Measurements from ENCODE around the gene RNF212B.

RNF212B gene

DNA sequence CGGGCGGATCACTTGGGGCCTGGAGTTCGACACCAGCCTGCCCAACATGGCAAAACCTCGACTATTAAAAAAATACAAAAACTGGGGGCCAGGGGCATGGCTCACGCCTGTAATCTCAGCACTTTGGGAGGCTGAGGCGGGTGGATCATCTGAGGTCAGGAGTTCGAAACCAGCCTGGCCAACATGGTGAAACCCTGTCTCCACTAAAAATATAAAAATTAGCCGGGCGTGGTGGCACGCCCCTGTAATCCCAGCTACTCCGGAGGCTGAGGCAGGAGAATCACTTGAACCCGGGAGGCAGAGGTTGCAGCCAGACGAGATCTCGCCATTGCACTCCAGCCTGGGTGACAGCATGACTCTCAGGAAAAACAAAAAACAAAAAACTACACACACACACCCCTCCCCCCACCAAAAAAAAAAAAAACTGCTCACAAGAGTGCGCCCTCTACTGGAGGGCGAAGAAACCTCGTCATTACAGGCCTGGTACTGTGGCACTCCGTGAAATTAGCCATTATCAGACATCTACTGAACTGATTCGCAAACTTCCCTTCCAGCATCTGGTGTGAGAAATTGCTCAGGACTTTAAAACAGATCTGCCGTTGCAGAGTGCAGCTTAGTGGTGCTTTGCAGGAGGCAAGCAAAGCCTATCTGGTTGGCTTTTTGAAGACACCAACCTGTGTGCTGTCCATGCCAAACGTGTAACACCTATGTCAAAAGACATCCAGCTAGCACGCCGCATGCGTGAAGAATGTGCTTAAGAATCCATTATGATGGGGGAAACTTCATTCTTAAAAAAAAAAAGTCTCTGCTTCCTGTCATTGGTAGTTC lies 57.2 kb downstream of the RNF212B start (continued):
- no peak for TF ChIP-seq ZNF747 (tag by site-specific recombination; IDR thresholded peaks at IDR 0.05)
- no peak for TF ChIP-seq ZNF202 (tag by site-specific recombination; IDR thresholded peaks at IDR 0.05; ENCODE audit: borderline replicate concordance)
- peak; percentile 66; the same call in 1 of the 2 replicates for TF ChIP-seq ZNF629 (tag by site-specific recombination; IDR thresholded peaks at IDR 0.05)
- TF ChIP-seq GFI1B (tag by site-specific recombination; IDR thresholded peaks at IDR 0.05) = 0 out of 2 replicates have a peak, but pooled peaks have one; percentile 7
- TF ChIP-seq ZNF146 (tag by site-specific recombination; IDR thresholded peaks at IDR 0.05) = no peak
- TF ChIP-seq ZNF639 (tag by site-specific recombination; IDR thresholded peaks at IDR 0.05) = peak; percentile 79
- TF ChIP-seq ZNF302 (tag by site-specific recombination; IDR thresholded peaks at IDR 0.05; ENCODE audit: low read depth) = no peak
- no peak for TF ChIP-seq ZNF350 (tag by site-specific recombination; IDR thresholded peaks at IDR 0.05)
- no peak for TF ChIP-seq ZNF335 (tag by site-specific recombination; conservative IDR thresholded peaks at IDR 0.05)
- peak; percentile 89 for TF ChIP-seq KLF7 (tag by site-specific recombination; IDR thresholded peaks at IDR 0.05; ENCODE audit: borderline replicate concordance)
- TF ChIP-seq ZIC2 (tag by site-specific recombination; IDR thresholded peaks at IDR 0.05) = no peak
- TF ChIP-seq ZSCAN5A (tag by site-specific recombination; IDR thresholded peaks at IDR 0.05) = no peak
- no peak for TF ChIP-seq ZNF768 (tag by site-specific recombination; IDR thresholded peaks at IDR 0.05)
- TF ChIP-seq ZNF837 (tag by site-specific recombination; IDR thresholded peaks at IDR 0.05) = no peak
- peak; percentile 71 for TF ChIP-seq ZBTB17 (tag by site-specific recombination; IDR thresholded peaks at IDR 0.05)
- TF ChIP-seq ZNF658 (tag by site-specific recombination; IDR thresholded peaks at IDR 0.05) = no peak
- no peak for TF ChIP-seq ZNF433 (tag by site-specific recombination; IDR thresholded peaks at IDR 0.05; ENCODE audit: low read depth)
- no peak for TF ChIP-seq ZNF621 (tag by site-specific recombination; IDR thresholded peaks at IDR 0.05)
- no peak; the same call in 1 of the 2 replicates for TF ChIP-seq KLF9 (tag by site-specific recombination; IDR thresholded peaks at IDR 0.05; ENCODE audit: low read depth)
- TF ChIP-seq, protein P1, sequence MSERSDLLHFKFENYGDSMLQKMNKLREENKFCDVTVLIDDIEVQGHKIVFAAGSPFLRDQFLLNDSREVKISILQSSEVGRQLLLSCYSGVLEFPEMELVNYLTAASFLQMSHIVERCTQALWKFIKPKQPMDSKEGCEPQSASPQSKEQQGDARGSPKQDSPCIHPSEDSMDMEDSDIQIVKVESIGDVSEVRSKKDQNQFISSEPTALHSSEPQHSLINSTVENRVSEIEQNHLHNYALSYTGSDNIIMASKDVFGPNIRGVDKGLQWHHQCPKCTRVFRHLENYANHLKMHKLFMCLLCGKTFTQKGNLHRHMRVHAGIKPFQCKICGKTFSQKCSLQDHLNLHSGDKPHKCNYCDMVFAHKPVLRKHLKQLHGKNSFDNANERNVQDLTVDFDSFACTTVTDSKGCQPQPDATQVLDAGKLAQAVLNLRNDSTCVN (tag by site-specific recombination; optimal IDR thresholded peaks at IDR 0.05) = no peak
- TF ChIP-seq ZNF571 (tag by site-specific recombination; IDR thresholded peaks at IDR 0.05) = no peak
- peak; percentile 78; the same call in 1 of the 2 replicates for TF ChIP-seq ZNF2 (tag by site-specific recombination; IDR thresholded peaks at IDR 0.05)
- no peak for TF ChIP-seq ZNF704 (tag by site-specific recombination; IDR thresholded peaks at IDR 0.05)
- no peak for TF ChIP-seq ZNF473 (tag by site-specific recombination; IDR thresholded peaks at IDR 0.05)
- no peak for TF ChIP-seq ZNF624 (tag by site-specific recombination; IDR thresholded peaks at IDR 0.05)
- TF ChIP-seq BCL11A (tag by site-specific recombination; IDR thresholded peaks at IDR 0.05; ENCODE audit: low read depth) = no peak
- no peak for TF ChIP-seq ZBTB1 (tag by site-specific recombination; IDR thresholded peaks at IDR 0.05)
- TF ChIP-seq, protein P2, sequence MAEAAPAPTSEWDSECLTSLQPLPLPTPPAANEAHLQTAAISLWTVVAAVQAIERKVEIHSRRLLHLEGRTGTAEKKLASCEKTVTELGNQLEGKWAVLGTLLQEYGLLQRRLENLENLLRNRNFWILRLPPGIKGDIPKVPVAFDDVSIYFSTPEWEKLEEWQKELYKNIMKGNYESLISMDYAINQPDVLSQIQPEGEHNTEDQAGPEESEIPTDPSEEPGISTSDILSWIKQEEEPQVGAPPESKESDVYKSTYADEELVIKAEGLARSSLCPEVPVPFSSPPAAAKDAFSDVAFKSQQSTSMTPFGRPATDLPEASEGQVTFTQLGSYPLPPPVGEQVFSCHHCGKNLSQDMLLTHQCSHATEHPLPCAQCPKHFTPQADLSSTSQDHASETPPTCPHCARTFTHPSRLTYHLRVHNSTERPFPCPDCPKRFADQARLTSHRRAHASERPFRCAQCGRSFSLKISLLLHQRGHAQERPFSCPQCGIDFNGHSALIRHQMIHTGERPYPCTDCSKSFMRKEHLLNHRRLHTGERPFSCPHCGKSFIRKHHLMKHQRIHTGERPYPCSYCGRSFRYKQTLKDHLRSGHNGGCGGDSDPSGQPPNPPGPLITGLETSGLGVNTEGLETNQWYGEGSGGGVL (tag by site-specific recombination; IDR thresholded peaks at IDR 0.05) = no peak
- TF ChIP-seq ZNF366 (tag by site-specific recombination; conservative IDR thresholded peaks at IDR 0.05) = no peak
- no peak for TF ChIP-seq ZNF19 (tag by site-specific recombination; IDR thresholded peaks at IDR 0.05; ENCODE audit: low read depth)
- TF ChIP-seq ZNF311 (tag by site-specific recombination; IDR thresholded peaks at IDR 0.05; ENCODE audit: borderline replicate concordance) = no peak

Measured in HEK293 (cell line).